Measurements from ENCODE around the gene MCHR1. TPM values are rescaled to one million over a fixed set of nuclear protein-coding genes. Genes with fewer than 3 reads are reported as not detected.

Gene MCHR1
- total and polyA plus RNA-seq, 2 of the 13 experiments (the other 11 are each of a cell fraction or from before 2014, with no cell fraction given), result 0.40 to 0.83 TPM

DNA sequence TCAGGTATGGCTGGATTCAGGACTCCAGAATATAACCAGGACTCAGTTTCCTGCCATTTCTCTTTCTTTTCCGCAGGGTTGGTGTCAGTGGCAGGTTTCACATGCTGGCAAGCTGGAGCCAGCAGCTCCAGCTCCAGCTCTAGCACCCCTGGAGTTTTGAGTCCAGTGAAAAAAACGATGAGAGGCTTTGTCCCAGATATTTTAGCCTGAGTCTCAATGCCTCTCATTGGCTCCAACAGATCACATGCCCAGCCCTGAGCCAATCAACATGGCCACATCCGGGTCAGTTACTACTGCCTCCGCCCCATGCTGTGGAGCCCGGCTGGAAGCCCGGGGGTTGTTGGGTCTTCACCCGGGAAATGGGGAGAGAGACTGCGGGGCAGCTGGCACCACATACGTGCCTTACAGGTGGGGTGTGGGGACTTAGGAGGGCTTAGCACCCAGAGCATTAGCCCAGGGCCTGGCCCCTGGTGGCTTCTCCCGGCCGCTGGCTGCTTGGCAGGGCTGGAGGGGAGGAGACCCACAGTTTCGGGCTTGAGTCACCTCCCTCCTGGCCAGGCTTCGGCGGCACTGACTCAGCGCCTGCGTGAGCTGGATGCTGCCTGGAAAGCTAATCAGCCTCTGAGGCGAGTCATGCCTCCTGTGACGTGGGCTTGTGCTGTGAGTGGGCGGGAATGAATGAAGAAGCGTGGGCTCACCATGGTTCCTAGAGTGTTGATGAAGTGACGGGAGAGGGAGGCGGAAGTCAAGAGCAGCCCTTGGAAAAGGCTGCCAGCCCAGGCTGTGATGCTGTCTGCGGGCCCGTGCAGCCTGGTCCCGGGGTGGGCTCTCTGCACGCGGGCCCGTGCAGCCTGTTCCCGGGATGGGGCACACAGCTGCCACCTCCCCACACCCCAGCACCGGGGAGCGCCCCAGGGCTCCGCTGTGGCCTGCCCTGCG, 27.5 kb upstream of the MCHR1 start (continued):
- no peak for TF ChIP-seq SMAD9 (CRISPR knock-in tag; IDR thresholded peaks at IDR 0.05)
- no peak for TF ChIP-seq MAF1 (CRISPR knock-in tag; IDR thresholded peaks at IDR 0.05; ENCODE audit: borderline replicate concordance)
- TF ChIP-seq, protein P1, sequence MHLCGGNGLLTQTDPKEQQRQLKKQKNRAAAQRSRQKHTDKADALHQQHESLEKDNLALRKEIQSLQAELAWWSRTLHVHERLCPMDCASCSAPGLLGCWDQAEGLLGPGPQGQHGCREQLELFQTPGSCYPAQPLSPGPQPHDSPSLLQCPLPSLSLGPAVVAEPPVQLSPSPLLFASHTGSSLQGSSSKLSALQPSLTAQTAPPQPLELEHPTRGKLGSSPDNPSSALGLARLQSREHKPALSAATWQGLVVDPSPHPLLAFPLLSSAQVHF (CRISPR knock-in tag; IDR thresholded peaks at IDR 0.05), result 0 out of 2 replicates have a peak, but pooled peaks have one; percentile 39
- no peak for TF ChIP-seq ZSCAN31 (CRISPR knock-in tag; IDR thresholded peaks at IDR 0.05; ENCODE audit: low read depth)
- TF ChIP-seq BHLHE40 (IDR thresholded peaks at IDR 0.05; ENCODE audit: low read length), result peak; percentile 31; the same call in 1 of the 2 replicates
- TF ChIP-seq, protein P2, sequence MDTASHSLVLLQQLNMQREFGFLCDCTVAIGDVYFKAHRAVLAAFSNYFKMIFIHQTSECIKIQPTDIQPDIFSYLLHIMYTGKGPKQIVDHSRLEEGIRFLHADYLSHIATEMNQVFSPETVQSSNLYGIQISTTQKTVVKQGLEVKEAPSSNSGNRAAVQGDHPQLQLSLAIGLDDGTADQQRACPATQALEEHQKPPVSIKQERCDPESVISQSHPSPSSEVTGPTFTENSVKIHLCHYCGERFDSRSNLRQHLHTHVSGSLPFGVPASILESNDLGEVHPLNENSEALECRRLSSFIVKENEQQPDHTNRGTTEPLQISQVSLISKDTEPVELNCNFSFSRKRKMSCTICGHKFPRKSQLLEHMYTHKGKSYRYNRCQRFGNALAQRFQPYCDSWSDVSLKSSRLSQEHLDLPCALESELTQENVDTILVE (CRISPR knock-in tag; IDR thresholded peaks at IDR 0.05), result peak; percentile 51; the same call in 1 of the 2 replicates
- TF ChIP-seq SYNCRIP (IDR thresholded peaks at IDR 0.05; ENCODE audit: insufficient read depth, low read depth, low read length), result no peak
- TF ChIP-seq, protein P3, sequence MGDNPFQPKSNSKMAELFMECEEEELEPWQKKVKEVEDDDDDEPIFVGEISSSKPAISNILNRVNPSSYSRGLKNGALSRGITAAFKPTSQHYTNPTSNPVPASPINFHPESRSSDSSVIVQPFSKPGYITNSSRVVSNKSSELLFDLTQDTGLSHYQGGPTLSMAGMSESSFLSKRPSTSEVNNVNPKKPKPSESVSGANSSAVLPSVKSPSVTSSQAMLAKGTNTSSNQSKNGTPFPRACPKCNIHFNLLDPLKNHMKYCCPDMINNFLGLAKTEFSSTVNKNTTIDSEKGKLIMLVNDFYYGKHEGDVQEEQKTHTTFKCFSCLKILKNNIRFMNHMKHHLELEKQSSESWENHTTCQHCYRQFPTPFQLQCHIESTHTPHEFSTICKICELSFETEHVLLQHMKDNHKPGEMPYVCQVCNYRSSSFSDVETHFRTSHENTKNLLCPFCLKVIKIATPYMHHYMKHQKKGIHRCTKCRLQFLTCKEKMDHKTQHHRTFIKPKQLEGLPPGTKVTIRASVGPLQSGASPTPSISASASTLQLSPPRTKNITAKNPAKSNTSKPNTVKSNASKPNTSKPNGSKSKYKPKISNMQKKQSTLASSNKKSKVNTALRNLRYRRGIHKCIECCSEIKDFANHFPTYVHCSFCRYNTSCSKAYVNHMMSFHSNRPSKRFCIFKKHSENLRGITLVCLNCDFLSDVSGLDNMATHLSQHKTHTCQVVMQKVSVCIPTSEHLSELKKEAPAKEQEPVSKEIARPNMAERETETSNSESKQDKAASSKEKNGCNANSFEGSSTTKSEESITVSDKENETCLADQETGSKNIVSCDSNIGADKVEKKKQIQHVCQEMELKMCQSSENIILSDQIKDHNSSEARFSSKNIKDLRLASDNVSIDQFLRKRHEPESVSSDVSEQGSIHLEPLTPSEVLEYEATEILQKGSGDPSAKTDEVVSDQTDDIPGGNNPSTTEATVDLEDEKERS (CRISPR knock-in tag; IDR thresholded peaks at IDR 0.05), result peak; percentile 74; the same call in 1 of the 2 replicates
- TF ChIP-seq ZNF33B (CRISPR knock-in tag; IDR thresholded peaks at IDR 0.05), result no peak
- TF ChIP-seq XRCC5 (optimal IDR thresholded peaks at IDR 0.05; ENCODE audit: low read length), result peak; percentile 49
- TF ChIP-seq SP2 (CRISPR knock-in tag; IDR thresholded peaks at IDR 0.05), result no peak
- no peak for TF ChIP-seq ZFP90 (CRISPR knock-in tag; IDR thresholded peaks at IDR 0.05; ENCODE audit: borderline replicate concordance)
- TF ChIP-seq NCOA1 (CRISPR knock-in tag; IDR thresholded peaks at IDR 0.05), result no peak
- peak; percentile 38; the same call in 1 of the 2 replicates for TF ChIP-seq ZBTB21 (CRISPR knock-in tag; IDR thresholded peaks at IDR 0.05)
- no peak for TF ChIP-seq KDM3A (CRISPR knock-in tag; IDR thresholded peaks at IDR 0.05; ENCODE audit: low read depth)
- TF ChIP-seq ZNF737 (CRISPR knock-in tag; IDR thresholded peaks at IDR 0.05; ENCODE audit: borderline replicate concordance), result no peak
- no peak for TF ChIP-seq ZNF569 (CRISPR knock-in tag; IDR thresholded peaks at IDR 0.05; ENCODE audit: borderline replicate concordance)
- no peak for TF ChIP-seq ZNF431 (CRISPR knock-in tag; IDR thresholded peaks at IDR 0.05; ENCODE audit: borderline replicate concordance, low read depth)
- TF ChIP-seq, protein P4, sequence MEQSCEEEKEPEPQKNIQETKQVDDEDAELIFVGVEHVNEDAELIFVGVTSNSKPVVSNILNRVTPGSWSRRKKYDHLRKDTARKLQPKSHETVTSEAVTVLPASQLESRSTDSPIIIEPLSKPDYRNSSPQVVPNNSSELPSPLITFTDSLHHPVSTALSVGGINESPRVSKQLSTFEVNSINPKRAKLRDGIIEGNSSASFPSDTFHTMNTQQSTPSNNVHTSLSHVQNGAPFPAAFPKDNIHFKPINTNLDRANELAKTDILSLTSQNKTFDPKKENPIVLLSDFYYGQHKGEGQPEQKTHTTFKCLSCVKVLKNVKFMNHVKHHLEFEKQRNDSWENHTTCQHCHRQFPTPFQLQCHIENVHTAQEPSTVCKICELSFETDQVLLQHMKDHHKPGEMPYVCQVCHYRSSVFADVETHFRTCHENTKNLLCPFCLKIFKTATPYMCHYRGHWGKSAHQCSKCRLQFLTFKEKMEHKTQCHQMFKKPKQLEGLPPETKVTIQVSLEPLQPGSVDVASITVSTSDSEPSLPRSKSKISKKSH (CRISPR knock-in tag; IDR thresholded peaks at IDR 0.05; ENCODE audit: borderline replicate concordance), result 0 out of 2 replicates have a peak, but pooled peaks have one; percentile 20
- TF ChIP-seq, protein P5, sequence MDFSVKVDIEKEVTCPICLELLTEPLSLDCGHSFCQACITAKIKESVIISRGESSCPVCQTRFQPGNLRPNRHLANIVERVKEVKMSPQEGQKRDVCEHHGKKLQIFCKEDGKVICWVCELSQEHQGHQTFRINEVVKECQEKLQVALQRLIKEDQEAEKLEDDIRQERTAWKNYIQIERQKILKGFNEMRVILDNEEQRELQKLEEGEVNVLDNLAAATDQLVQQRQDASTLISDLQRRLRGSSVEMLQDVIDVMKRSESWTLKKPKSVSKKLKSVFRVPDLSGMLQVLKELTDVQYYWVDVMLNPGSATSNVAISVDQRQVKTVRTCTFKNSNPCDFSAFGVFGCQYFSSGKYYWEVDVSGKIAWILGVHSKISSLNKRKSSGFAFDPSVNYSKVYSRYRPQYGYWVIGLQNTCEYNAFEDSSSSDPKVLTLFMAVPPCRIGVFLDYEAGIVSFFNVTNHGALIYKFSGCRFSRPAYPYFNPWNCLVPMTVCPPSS (IDR thresholded peaks at IDR 0.05), result no peak
- no peak for TF ChIP-seq ZNF709 (CRISPR knock-in tag; IDR thresholded peaks at IDR 0.05)

All from HepG2 (cell line).